IMR-90 (cell line): ENCODE results near the gene DNM3. TPM values are rescaled to one million over a fixed set of nuclear protein-coding genes. Genes with fewer than 3 reads are reported as not detected.

Experiments used
- ATAC-seq: fragments of 200-7000 bp; cut with Tn5 transposase; 2 replicates; pipeline ENCODE4 v1.9.1; 2020; ENCODE audit warnings: low read depth, mild to moderate bottlenecking, moderate library complexity
- BruUV-seq: library from RNA; stranded (reverse); fragments of 400-500 nt; replicated peaks from 2 replicates; lab custom pipeline; 2021; lab: Mats Ljungman, UMichigan
- CTCF ChIA-PET: fragments of 300-600 bp; formaldehyde crosslinking; extraction: SDS; loops from one replicate; lab custom pipeline; 2021; ENCODE audit warnings: antibody characterized with exemption; lab: Yijun Ruan, JAX
- POLR2A ChIA-PET: fragments of 300-600 bp; sonication (Branson Sonifier 250); formaldehyde crosslinking; loops from one replicate; lab custom pipeline; 2022; ENCODE audit warnings: antibody characterized with exemption; ENCODE audit not compliant: unreplicated experiment; lab: Charles Lee
- DNase-seq: peaks from one replicate; pipeline ENCODE4 v3.0.0; 2013
- H2AFZ ChIP-seq: replicated peaks from 2 replicates; pipeline ENCODE3; 2013; ENCODE audit warnings: low read length, mild to moderate bottlenecking; ENCODE audit not compliant: poor library complexity
- H2AK5ac ChIP-seq: 2 replicates; pipeline ENCODE4 v1.6.1; 2013; ENCODE audit warnings: low read depth, low read length, inconsistent platforms
- H2AK9ac ChIP-seq: replicated peaks from 2 replicates; pipeline ENCODE3; 2013; ENCODE audit warnings: mild to moderate bottlenecking, low read depth, low read length, moderate library complexity; ENCODE audit not compliant: poor library complexity
- H2BK120ac ChIP-seq: 2 replicates; pipeline ENCODE4 v1.6.1; 2013; ENCODE audit warnings: low read depth, low read length, inconsistent platforms
- H2BK15ac ChIP-seq: 3 replicates; pipeline ENCODE4 v1.6.1; 2013; ENCODE audit warnings: low read depth, low read length, inconsistent platforms
- H2BK20ac ChIP-seq: 2 replicates; pipeline ENCODE4 v1.6.1; 2013; ENCODE audit warnings: low read depth, mild to moderate bottlenecking, inconsistent platforms, low read length, moderate library complexity
- H2BK5ac ChIP-seq: 2 replicates; pipeline ENCODE4 v1.6.1; 2013; ENCODE audit warnings: mild to moderate bottlenecking, low read depth, low read length, inconsistent platforms; ENCODE audit not compliant: poor library complexity, severe bottlenecking
- H3K14ac ChIP-seq: replicated peaks from 2 replicates; pipeline ENCODE4 v1.6.1; 2013; ENCODE audit warnings: low read depth, low read length, inconsistent platforms
- H3K18ac ChIP-seq: 2 replicates; pipeline ENCODE4 v1.6.1; 2013; ENCODE audit warnings: low read depth, low read length, control low read depth
- H3K23ac ChIP-seq: 2 replicates; pipeline ENCODE4 v1.6.1; 2013; ENCODE audit warnings: low read depth, low read length, inconsistent platforms
- H3K27ac ChIP-seq: 2 replicates; pipeline ENCODE4 v1.5.1; 2013; ENCODE audit warnings: mild to moderate bottlenecking, control low read depth, low read length; ENCODE audit not compliant: insufficient read depth
- H3K27me3 ChIP-seq: 2 replicates; pipeline ENCODE4 v1.6.1; 2013; ENCODE audit warnings: low read length; ENCODE audit not compliant: control insufficient read depth, insufficient read depth
- H3K36me3 ChIP-seq: 2 replicates; pipeline ENCODE4 v1.6.1; 2013; ENCODE audit warnings: low read length, mixed read lengths; ENCODE audit not compliant: control insufficient read depth, insufficient read depth
- H3K4ac ChIP-seq: 2 replicates; pipeline ENCODE4 v1.6.1; 2013; ENCODE audit warnings: low read depth, low read length, inconsistent platforms
- H3K4me1 ChIP-seq: 2 replicates; pipeline ENCODE4 v1.6.1; 2013; ENCODE audit warnings: low read length, mixed read lengths; ENCODE audit not compliant: control insufficient read depth, insufficient read depth
- H3K4me2 ChIP-seq: 2 replicates; pipeline ENCODE4 v1.6.1; 2013; ENCODE audit warnings: low read depth, mild to moderate bottlenecking, control low read depth, low read length, moderate library complexity
- H3K4me3 ChIP-seq: 2 replicates; pipeline ENCODE4 v1.5.1; 2013; ENCODE audit warnings: low read depth, mild to moderate bottlenecking, control low read depth, low read length, moderate library complexity; ENCODE audit not compliant: insufficient read depth
- H3K56ac ChIP-seq: 2 replicates; pipeline ENCODE4 v1.6.1; 2013; ENCODE audit warnings: low read length, inconsistent platforms; ENCODE audit not compliant: insufficient read depth; ENCODE audit errors: extremely low read depth
- H3K79me1 ChIP-seq, 2 experiments: 2 replicates each; pipeline ENCODE4 v1.6.1; 2013; ENCODE audit warnings: low read length in 2 of 2, inconsistent platforms in 1 of 2, low read depth in 1 of 2
- H3K9ac ChIP-seq: 2 replicates; pipeline ENCODE4 v1.6.1; 2013; ENCODE audit warnings: low read depth, low read length, control low read depth
- H3K9me1 ChIP-seq: 2 replicates; pipeline ENCODE4 v1.6.1; 2013; ENCODE audit warnings: low read length, inconsistent platforms; ENCODE audit not compliant: insufficient read depth
- H3K9me3 ChIP-seq: 2 replicates; pipeline ENCODE4 v1.6.1; 2013; ENCODE audit warnings: low read length; ENCODE audit not compliant: control insufficient read depth, insufficient read depth
- H4K20me1 ChIP-seq: 2 replicates; pipeline ENCODE4 v1.6.1; 2013; ENCODE audit warnings: low read length, inconsistent platforms; ENCODE audit not compliant: insufficient read depth
- H4K5ac ChIP-seq: 2 replicates; pipeline ENCODE4 v1.6.1; 2013; ENCODE audit warnings: mild to moderate bottlenecking, low read depth, low read length, control low read depth
- H4K8ac ChIP-seq, 2 experiments: 2 replicates each; pipeline ENCODE4 v1.6.1; 2013; ENCODE audit warnings: low read depth in 2 of 2, low read length in 2 of 2, control low read depth in 1 of 2, inconsistent platforms in 1 of 2
- H4K91ac ChIP-seq: 2 replicates; pipeline ENCODE4 v1.6.1; 2013; ENCODE audit warnings: low read depth, low read length, inconsistent platforms; ENCODE audit not compliant: insufficient read depth
- BHLHE40 ChIP-seq: fragments of 150-350 bp; IDR thresholded peaks from 2 replicates; pipeline ENCODE4 v1.6.1; 2016; ENCODE audit warnings: mild to moderate bottlenecking, low read depth, low read length
- CEBPB ChIP-seq: IDR thresholded peaks from 2 replicates; pipeline ENCODE4 v1.6.1; 2012; ENCODE audit warnings: low read depth, low read length, improper control_type of control experiment
- CHD1 ChIP-seq: IDR thresholded peaks from 2 replicates; pipeline ENCODE4 v1.6.1; 2012; ENCODE audit warnings: low read depth, low read length, improper control_type of control experiment
- FOS ChIP-seq: fragments of 150-350 bp; IDR thresholded peaks from 2 replicates; pipeline ENCODE4 v1.6.1; 2016; ENCODE audit warnings: low read depth, low read length
- MAFK ChIP-seq: IDR thresholded peaks from 2 replicates; pipeline ENCODE4 v1.6.1; 2012; ENCODE audit warnings: low read depth, low read length, improper control_type of control experiment
- MAZ ChIP-seq: IDR thresholded peaks from 2 replicates; pipeline ENCODE4 v1.6.1; 2012; ENCODE audit warnings: low read depth, mild to moderate bottlenecking, low read length, improper control_type of control experiment, moderate library complexity, borderline replicate concordance
- MXI1 ChIP-seq: IDR thresholded peaks from 2 replicates; pipeline ENCODE4 v1.6.1; 2012; ENCODE audit warnings: low read depth, mild to moderate bottlenecking, low read length, moderate library complexity, borderline replicate concordance
- RAD21 ChIP-seq: IDR thresholded peaks from 2 replicates; pipeline ENCODE4 v1.6.1; 2012; ENCODE audit warnings: low read length, improper control_type of control experiment
- RCOR1 ChIP-seq: IDR thresholded peaks from 2 replicates; pipeline ENCODE4 v1.6.1; 2012; ENCODE audit warnings: mild to moderate bottlenecking, low read length, improper control_type of control experiment; ENCODE audit not compliant: insufficient replicate concordance
- RFX5 ChIP-seq: IDR thresholded peaks from 2 replicates; pipeline ENCODE4 v1.8.0; 2012; ENCODE audit warnings: low read depth, mild to moderate bottlenecking, low read length, moderate library complexity
- SMC3 ChIP-seq: fragments of 150-350 bp; IDR thresholded peaks from 2 replicates; pipeline ENCODE4 v1.6.1; 2016; ENCODE audit warnings: low read depth, mild to moderate bottlenecking, antibody characterized with exemption, low read length, moderate library complexity
- USF2 ChIP-seq: fragments of 150-350 bp; IDR thresholded peaks from 2 replicates; pipeline ENCODE4 v1.6.1; 2017; ENCODE audit warnings: mild to moderate bottlenecking, antibody characterized with exemption, low read length, low read depth
- WGBS, 2 experiments: methylation state at CpG; one replicate each; pipeline versions ENCODE4 v1.1.5 to v1.1.7; 2013; ENCODE audit warnings: missing lambda C conversion rate in 2 of 2; ENCODE audit not compliant: insufficient read length in 1 of 2; ENCODE audit errors: extremely low coverage in 2 of 2; 5-methylcytosine and 5-hydroxymethylcytosine counted together
- dilution Hi-C: fragments of 300-500 bp; cut with HindIII; formaldehyde crosslinking; loops from one replicate; pipeline ENCODE4 v1.14.3; 2018; ENCODE audit warnings: low sequenced_read_pairs; ENCODE audit not compliant: unreplicated experiment
- in situ Hi-C: fragments of 300-500 bp; cut with MboI; formaldehyde crosslinking; loops from 3 replicates; pipeline ENCODE4 v1.14.3; 2019; ENCODE audit warnings: low sequenced_read_pairs, inconsistent platforms, mixed read lengths
- intact Hi-C: fragments of 100-400 bp; cut with micrococcal nuclease; formaldehyde crosslinking; loops from 2 replicates; pipeline ENCODE4 v1.10.0; 2022
- polyA plus RNA-seq, 3 experiments: library from polyadenylated mRNA; depleted of rRNA; stranded (reverse); fragments of >200 nt; gene quantifications; 2 replicates each; pipeline ENCODE4 v1.2.3, GENCODE V29; 2012; ENCODE audit warnings: low replicate concordance in 1 of 3
- total RNA-seq: library from RNA; depleted of rRNA; stranded (reverse); fragments of >200 nt; gene quantifications from 2 replicates; pipeline ENCODE4 v1.2.3, GENCODE V29; 2012
- TF ChIP-seq, protein P1 (sequence below): conservative IDR thresholded peaks from 2 replicates; pipeline ENCODE4 v1.5.1; 2012; ENCODE audit warnings: mild to moderate bottlenecking, low read depth, low read length, improper control_type of control experiment

Gene DNM3
- total and polyA plus RNA-seq, 2 of the 4 experiments (the other 2 are of a cell fraction): 0.36 TPM

DNA sequence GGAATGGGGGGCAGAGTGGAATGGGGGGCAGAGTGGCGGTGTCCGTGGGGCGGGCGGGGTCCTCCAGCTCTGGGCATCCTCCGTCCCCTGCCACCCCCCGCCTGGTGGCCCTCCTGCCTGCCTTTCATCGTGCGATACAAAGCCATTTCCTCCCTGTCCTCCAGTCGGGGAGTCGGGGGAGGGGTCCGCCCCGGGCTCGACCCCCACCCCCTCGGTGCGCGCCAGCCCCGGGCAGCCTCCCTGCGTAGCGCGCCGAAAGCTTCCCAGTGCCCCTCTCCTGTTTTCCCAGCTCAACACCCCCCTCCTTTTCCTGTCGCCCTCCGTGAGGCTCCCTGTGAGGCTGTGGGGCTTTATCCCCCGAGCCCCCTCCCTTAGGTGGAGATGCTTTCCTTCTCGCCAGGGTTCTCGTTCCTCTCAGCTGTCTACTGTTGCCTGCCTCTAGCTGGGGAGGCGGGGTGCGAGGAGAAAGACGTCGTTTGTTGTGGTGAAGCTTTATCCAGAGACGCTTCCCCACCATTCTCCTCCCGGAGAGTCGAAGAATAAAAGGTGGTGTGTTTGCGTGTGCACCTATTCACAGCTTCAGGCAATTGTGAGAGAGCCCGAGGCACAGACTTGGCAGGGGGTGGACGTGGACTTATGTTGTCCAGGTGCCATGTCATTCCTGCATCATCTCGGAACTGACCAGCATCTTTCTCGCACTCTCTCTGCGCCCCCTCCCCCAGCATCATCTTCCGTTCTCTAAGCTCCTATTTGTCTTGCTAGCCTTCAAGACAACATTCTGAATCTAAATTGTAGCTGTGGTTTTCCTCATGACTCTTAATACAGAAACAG lies 848 bp downstream of the DNM3 start (continued):
- no peak for TF ChIP-seq BHLHE40

DNA sequence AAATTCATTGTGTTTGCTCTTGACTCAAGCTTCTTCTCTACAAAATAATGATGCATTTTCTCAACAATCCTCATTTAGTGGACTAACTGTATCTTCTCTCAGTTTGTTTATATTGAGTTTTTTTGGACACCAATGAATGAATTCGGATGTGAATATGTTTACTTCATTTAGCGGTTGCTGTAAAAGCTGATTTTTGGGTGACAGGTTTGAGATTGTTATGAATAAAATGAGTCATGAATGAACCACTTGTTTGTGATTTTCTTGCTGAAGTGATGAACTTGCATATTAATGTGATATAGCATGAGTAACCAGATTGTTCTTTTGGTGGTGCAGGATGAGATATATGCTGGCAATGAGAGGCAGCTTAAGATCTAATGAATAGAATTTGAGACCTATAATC lies 3.1 kb downstream of the DNM3 start:
- DNase-seq (no peak), ATAC-seq (no peak)
- 30% methylated on average over 2 of the region's 2 CpGs; no CpG with 5 or more reads in 1 of the 2 experiments for WGBS, 2 experiments
- H3K36me3 ChIP-seq: no peaks in the 10 kb centered on the region
- H2AK9ac ChIP-seq: no peak overlapping the region
- no peak overlapping the region for H4K8ac ChIP-seq
- no peak overlapping the region for H2BK20ac ChIP-seq
- H2BK5ac ChIP-seq: no peak overlapping the region
- in situ Hi-C loops (no loop called here), dilution Hi-C loops (no loop called here), intact Hi-C loops (no loop called here)
- H3K4me1 ChIP-seq: no peaks in the 10 kb centered on the region; the same call in 1 of the 2 replicates
- no peak overlapping the region for H2AK5ac ChIP-seq
- ChIA-PET POLR2A (no interaction called here), CTCF (no interaction called here)
- no TSS peak for BruUV-seq
- H3K27me3 ChIP-seq: peaks cover 13% of the 10 kb centered on the region
- H3K14ac ChIP-seq: no peak overlapping the region
- no peak overlapping the region for H3K27ac ChIP-seq
- H3K4me2 ChIP-seq: no peak overlapping the region
- no peak overlapping the region for H2AFZ ChIP-seq
- H3K4ac ChIP-seq: no peak overlapping the region
- no peaks in the 10 kb centered on the region for H3K9me1 ChIP-seq
- no peak overlapping the region for H3K4me3 ChIP-seq
- no peak overlapping the region for H2BK120ac ChIP-seq
- no peak overlapping the region for H3K9ac ChIP-seq
- H3K56ac ChIP-seq: no peak overlapping the region
- 0 out of 2 replicates have a peak, but pooled peaks cover 2% of the 10 kb centered on the region for H3K9me3 ChIP-seq
- H3K79me1 ChIP-seq: no peaks in the 10 kb centered on the region
- no peak overlapping the region for H4K5ac ChIP-seq
- H4K20me1 ChIP-seq: no peaks in the 10 kb centered on the region
- no peak overlapping the region for H4K91ac ChIP-seq
- H3K23ac ChIP-seq: no peak overlapping the region
- H2BK15ac ChIP-seq: no peak overlapping the region
- H3K18ac ChIP-seq: no peak overlapping the region
- no peak for TF ChIP-seq MAFK
- TF ChIP-seq RCOR1: no peak
- no peak for TF ChIP-seq CHD1
- no peak for TF ChIP-seq FOS
- TF ChIP-seq MXI1: no peak
- no peak for TF ChIP-seq CEBPB
- TF ChIP-seq SMC3: no peak
- TF ChIP-seq BHLHE40: no peak
- TF ChIP-seq, protein P1, sequence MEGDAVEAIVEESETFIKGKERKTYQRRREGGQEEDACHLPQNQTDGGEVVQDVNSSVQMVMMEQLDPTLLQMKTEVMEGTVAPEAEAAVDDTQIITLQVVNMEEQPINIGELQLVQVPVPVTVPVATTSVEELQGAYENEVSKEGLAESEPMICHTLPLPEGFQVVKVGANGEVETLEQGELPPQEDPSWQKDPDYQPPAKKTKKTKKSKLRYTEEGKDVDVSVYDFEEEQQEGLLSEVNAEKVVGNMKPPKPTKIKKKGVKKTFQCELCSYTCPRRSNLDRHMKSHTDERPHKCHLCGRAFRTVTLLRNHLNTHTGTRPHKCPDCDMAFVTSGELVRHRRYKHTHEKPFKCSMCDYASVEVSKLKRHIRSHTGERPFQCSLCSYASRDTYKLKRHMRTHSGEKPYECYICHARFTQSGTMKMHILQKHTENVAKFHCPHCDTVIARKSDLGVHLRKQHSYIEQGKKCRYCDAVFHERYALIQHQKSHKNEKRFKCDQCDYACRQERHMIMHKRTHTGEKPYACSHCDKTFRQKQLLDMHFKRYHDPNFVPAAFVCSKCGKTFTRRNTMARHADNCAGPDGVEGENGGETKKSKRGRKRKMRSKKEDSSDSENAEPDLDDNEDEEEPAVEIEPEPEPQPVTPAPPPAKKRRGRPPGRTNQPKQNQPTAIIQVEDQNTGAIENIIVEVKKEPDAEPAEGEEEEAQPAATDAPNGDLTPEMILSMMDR: no peak
- no peak for TF ChIP-seq RAD21
- no peak for TF ChIP-seq MAZ
- TF ChIP-seq USF2: no peak
- TF ChIP-seq RFX5: no peak
